22Rv1 (cell line): ENCODE measurements around the gene ANKRD13C.
A peak's percentile ranks its signal among the peaks of the same experiment; 100 is the strongest.

ENCODE experiments used
- H3K27ac ChIP-seq: fragments of 450-650 bp; 2 replicates; pipeline ENCODE4 v1.5.1; 2017
- ZFX ChIP-seq: fragments of 450-650 bp; IDR thresholded peaks from 2 replicates; pipeline ENCODE4 v1.6.1; 2017; ENCODE audit warnings: antibody characterized with exemption, borderline replicate concordance
- TF ChIP-seq, protein P1 (sequence below): fragments of 450-650 bp; IDR thresholded peaks from 2 replicates; pipeline ENCODE4 v1.5.1; 2017; ENCODE audit warnings: mild to moderate bottlenecking

Gene ANKRD13C

DNA sequence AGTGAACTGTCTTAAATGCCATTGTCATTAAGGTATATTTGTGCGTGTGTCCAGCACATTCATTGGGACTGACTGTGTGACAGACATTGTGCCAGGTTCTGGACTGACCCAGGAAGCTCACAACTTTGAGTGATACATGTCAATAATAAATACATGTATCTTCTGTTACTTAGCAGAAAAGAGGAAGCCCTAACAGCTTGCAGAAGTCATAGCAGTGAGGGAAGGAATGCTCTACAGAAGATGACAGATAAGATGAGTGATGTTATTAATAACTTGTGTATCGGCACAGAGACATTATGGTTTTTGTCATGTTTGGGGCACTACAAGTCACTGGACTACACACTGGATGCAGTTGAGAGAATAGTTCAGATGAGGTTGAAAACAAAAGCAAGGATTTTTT, 134.5 kb downstream of the ANKRD13C start:
- TF ChIP-seq, protein P1, sequence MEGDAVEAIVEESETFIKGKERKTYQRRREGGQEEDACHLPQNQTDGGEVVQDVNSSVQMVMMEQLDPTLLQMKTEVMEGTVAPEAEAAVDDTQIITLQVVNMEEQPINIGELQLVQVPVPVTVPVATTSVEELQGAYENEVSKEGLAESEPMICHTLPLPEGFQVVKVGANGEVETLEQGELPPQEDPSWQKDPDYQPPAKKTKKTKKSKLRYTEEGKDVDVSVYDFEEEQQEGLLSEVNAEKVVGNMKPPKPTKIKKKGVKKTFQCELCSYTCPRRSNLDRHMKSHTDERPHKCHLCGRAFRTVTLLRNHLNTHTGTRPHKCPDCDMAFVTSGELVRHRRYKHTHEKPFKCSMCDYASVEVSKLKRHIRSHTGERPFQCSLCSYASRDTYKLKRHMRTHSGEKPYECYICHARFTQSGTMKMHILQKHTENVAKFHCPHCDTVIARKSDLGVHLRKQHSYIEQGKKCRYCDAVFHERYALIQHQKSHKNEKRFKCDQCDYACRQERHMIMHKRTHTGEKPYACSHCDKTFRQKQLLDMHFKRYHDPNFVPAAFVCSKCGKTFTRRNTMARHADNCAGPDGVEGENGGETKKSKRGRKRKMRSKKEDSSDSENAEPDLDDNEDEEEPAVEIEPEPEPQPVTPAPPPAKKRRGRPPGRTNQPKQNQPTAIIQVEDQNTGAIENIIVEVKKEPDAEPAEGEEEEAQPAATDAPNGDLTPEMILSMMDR, result no peak
- no peak for TF ChIP-seq ZFX
- H3K27ac ChIP-seq, result peak overlapping the region; percentile 96; the same call in 1 of the 2 replicates

DNA sequence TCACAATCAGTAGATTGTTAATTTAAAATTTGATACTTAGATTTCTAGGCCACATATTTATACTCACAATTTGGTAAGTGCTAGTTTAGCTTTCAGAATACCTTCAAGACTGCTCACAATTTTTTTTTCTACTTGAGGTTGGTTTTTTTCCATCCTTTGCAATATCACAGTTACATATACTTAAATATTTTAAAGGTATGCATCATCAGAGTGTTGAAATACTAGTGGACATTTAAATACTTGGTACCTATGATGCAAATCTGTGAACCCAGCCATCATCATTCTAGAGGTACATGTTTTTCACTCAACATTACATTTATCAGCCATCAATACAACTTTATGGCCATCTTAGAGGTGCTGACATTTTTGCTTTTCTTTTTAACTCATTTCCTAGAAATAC, 143.0 kb downstream of the ANKRD13C start:
- no peak for TF ChIP-seq ZFX
- TF ChIP-seq, protein P1, result no peak
- no peak overlapping the region for H3K27ac ChIP-seq

DNA sequence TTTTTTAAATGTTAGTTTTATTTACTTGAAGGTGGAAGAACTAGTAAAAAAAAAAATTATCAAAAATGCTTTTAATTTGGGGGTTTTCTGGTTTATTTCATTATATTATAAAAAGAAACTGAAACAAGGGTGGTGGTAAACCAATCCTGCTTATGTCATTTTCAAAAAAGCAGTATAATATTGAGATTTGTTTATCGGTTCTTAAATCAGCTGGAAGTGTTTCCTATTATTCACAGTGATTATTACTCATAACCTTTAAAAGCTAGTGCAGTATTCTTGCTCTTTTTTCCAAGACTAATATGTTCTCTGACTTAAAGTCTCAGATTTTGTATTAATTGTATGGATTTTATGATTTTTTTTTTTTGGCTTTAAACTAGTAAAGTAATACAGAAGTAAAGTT, 143.7 kb downstream of the ANKRD13C start:
- no peak overlapping the region for H3K27ac ChIP-seq
- TF ChIP-seq ZFX, result no peak
- TF ChIP-seq, protein P1, result no peak
